Measurements from ENCODE around the gene TPRA1.
"Not testable (repeated sequence)": the region's sequence is repeated elsewhere in the genome, so short reads cannot be mapped to it uniquely, and the experiment has no call there.

Gene TPRA1

GRCh38 chr3:127615631-127616305, 25.2 kb upstream of the TPRA1 start:
- DNase-seq, result no peak

GRCh38 chr3:127614928-127615589, 24.5 kb upstream of the TPRA1 start:
- no peak for DNase-seq

- DNase-seq, result no peak
Observed at GRCh38 chr3:127613406-127613805, 22.9 kb upstream of the TPRA1 start.

GRCh38 chr3:127612966-127613365, 22.4 kb upstream of the TPRA1 start:
- DNase-seq, result no peak

GRCh38 chr3:127611251-127611650, 20.7 kb upstream of the TPRA1 start:
- no peak for DNase-seq

- no peak for DNase-seq
Observed at GRCh38 chr3:127610105-127610504, 19.6 kb upstream of the TPRA1 start.

- DNase-seq, result no peak
Observed at GRCh38 chr3:127608362-127608718, 17.8 kb upstream of the TPRA1 start.

GRCh38 chr3:127607675-127608361, 17.3 kb upstream of the TPRA1 start:
- no peak for DNase-seq

GRCh38 chr3:127606981-127607595, 16.6 kb upstream of the TPRA1 start:
- DNase-seq, result no peak

- no peak for DNase-seq
Observed at GRCh38 chr3:127606086-127606805, 15.7 kb upstream of the TPRA1 start.

- not testable (repeated sequence) for DNase-seq
Observed at GRCh38 chr3:127605547-127605946, 15.0 kb upstream of the TPRA1 start.

- DNase-seq, result no peak
Observed at GRCh38 chr3:127604546-127605165, 14.1 kb upstream of the TPRA1 start.

- no peak for DNase-seq
Observed at GRCh38 chr3:127604035-127604434, 13.5 kb upstream of the TPRA1 start.

GRCh38 chr3:127600749-127601456, 10.4 kb upstream of the TPRA1 start:
- no peak for DNase-seq

- DNase-seq, result no peak
Observed at GRCh38 chr3:127598841-127599570, 8.5 kb upstream of the TPRA1 start.

GRCh38 chr3:127597020-127597771, 6.7 kb upstream of the TPRA1 start:
- no peak for DNase-seq

GRCh38 chr3:127595303-127595702, 4.8 kb upstream of the TPRA1 start:
- DNase-seq, result no peak

GRCh38 chr3:127593178-127593577, 2.6 kb upstream of the TPRA1 start:
- no peak for DNase-seq

- DNase-seq, result no peak
Observed at GRCh38 chr3:127590282-127590592, 296 bp downstream of the TPRA1 start.

- no peak for DNase-seq
Observed at GRCh38 chr3:127589600-127590281, 792 bp downstream of the TPRA1 start.
